ENCODE measurements around the gene CD52.

Gene CD52

GRCh38 chr1:26276432-26276838 is 41.3 kb upstream of the CD52 start:
- H3K4me3 ChIP-seq (ENCODE audit: low read depth, low read length) = no peak overlapping the region

GRCh38 chr1:26277261-26277661 is 40.5 kb upstream of the CD52 start:
- no peak for TF ChIP-seq CTCF (IDR thresholded peaks at IDR 0.05; ENCODE audit: low read depth, low read length, missing control alignments)
- H3K27me3 ChIP-seq (replicated peaks) = no peaks in the 10 kb centered on the region
- no peak overlapping the region for H3K4me3 ChIP-seq (ENCODE audit: low read depth, low read length)
- in situ Hi-C loops (cut with HindIII; ENCODE audit: low pct_ligation_motif_present, low sequenced_read_pairs) = no loop called here
- H3K36me3 ChIP-seq (replicated peaks) = peaks cover 20% of the 10 kb centered on the region
- no peak for DNase-seq
- H3K27ac ChIP-seq = no peak overlapping the region

More at GRCh38 chr1:26276432-26276838, 41.3 kb upstream of the CD52 start:
- in situ Hi-C loops (cut with HindIII; ENCODE audit: low pct_ligation_motif_present, low sequenced_read_pairs) = no loop called here
- no peak for TF ChIP-seq CTCF (IDR thresholded peaks at IDR 0.05; ENCODE audit: low read depth, low read length, missing control alignments)
- DNase-seq = no peak
- peaks cover 20% of the 10 kb centered on the region for H3K36me3 ChIP-seq (replicated peaks)
- H3K27me3 ChIP-seq (replicated peaks) = no peaks in the 10 kb centered on the region
- peak overlapping the region; percentile 67 for H3K27ac ChIP-seq

- TF ChIP-seq CTCF (IDR thresholded peaks at IDR 0.05; ENCODE audit: low read depth, low read length, missing control alignments) = no peak
- no peak overlapping the region for H3K4me3 ChIP-seq (ENCODE audit: low read depth, low read length)
- in situ Hi-C loops (cut with HindIII; ENCODE audit: low pct_ligation_motif_present, low sequenced_read_pairs) = no loop called here
Measured at GRCh38 chr1:26277719-26278118, 40.0 kb upstream of the CD52 start.

GRCh38 chr1:26278303-26278702 is 39.5 kb upstream of the CD52 start:
- TF ChIP-seq CTCF (IDR thresholded peaks at IDR 0.05; ENCODE audit: low read depth, low read length, missing control alignments) = no peak
- DNase-seq = peak; percentile 27
- H3K27ac ChIP-seq = peak overlapping the region; percentile 87
- no peaks in the 10 kb centered on the region for H3K27me3 ChIP-seq (replicated peaks)
- peaks cover 29% of the 10 kb centered on the region for H3K36me3 ChIP-seq (replicated peaks)
- H3K4me3 ChIP-seq (ENCODE audit: low read depth, low read length) = no peak overlapping the region
- in situ Hi-C loops (cut with HindIII; ENCODE audit: low pct_ligation_motif_present, low sequenced_read_pairs) = no loop called here

More at GRCh38 chr1:26277719-26278118, 40.0 kb upstream of the CD52 start:
- DNase-seq = no peak
- Histone ChIP-seq H3K27me3 (replicated peaks) (no peaks in the 10 kb centered on the region), H3K36me3 (replicated peaks) (peaks cover 24% of the 10 kb centered on the region), H3K27ac (no peak overlapping the region)

GRCh38 chr1:26278724-26279455 is 38.9 kb upstream of the CD52 start:
- TF ChIP-seq CTCF (IDR thresholded peaks at IDR 0.05; ENCODE audit: low read depth, low read length, missing control alignments) = no peak
- H3K4me3 ChIP-seq (ENCODE audit: low read depth, low read length) = peak overlapping the region; percentile 78
- no peaks in the 10 kb centered on the region for H3K27me3 ChIP-seq (replicated peaks)
- peaks cover 34% of the 10 kb centered on the region for H3K36me3 ChIP-seq (replicated peaks)
- peak overlapping the region; percentile 87 for H3K27ac ChIP-seq
- in situ Hi-C loops (cut with HindIII; ENCODE audit: low pct_ligation_motif_present, low sequenced_read_pairs) = no loop called here
- no peak for DNase-seq

Measured in brain microvascular endothelial cell (primary cell).